ENCODE measurements around the gene IFI27L1.
A peak's percentile ranks its signal among the peaks of the same experiment; 100 is the strongest.

The IFI27L1 gene, protein sequence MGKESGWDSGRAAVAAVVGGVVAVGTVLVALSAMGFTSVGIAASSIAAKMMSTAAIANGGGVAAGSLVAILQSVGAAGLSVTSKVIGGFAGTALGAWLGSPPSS

DNA sequence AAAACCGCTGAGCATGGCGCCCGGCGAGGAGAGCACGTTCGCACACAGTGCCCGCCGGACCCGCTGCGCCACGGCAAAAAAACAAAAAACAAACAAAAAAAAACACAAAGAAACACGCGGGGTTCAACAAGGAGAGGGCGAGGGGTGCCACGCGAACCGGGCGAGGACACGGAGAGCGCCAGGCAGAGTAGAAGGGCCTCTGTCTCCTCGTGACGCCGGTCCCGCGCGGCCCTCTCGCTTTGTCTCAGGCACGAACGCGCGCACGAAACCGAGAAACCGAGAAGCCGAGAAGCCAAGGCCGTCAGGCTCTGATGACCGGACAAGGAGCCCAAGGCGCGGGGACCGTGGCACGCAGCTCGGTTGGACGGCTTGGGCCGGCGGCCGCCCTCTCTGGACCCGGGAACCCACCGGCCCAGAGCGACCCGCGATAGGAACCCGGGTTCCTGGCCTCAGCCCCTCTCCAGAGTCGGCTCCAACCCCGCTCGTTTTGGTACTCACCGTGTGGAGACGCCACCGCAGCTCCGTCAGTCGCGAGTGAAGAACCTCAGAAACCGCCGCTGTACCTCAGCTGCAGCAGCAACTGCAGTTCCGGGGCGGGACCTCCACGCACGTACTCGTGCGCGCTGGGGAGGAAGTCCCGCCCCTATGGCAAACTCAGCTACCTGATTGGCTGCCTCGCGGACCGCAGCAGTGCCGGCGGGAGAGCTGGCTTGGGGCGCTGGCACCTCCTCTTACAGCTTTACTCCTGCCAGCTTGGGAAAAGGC lies at the start of gene IFI27L1, which contains the start of gene DDX24:
Gene IFI27L1, plus strand, starts transcription at position 690 of the 765 bp plus-strand sequence. CDS start 15,628 bp downstream, outside the sequence.
Gene DDX24, minus strand, starts transcription at position 582 of the 765 bp plus-strand sequence. CDS start 1,460 bp downstream, outside the sequence.
- peak; percentile 89 for DNase-seq (ENCODE audit: low read depth, low spot score)

DNA sequence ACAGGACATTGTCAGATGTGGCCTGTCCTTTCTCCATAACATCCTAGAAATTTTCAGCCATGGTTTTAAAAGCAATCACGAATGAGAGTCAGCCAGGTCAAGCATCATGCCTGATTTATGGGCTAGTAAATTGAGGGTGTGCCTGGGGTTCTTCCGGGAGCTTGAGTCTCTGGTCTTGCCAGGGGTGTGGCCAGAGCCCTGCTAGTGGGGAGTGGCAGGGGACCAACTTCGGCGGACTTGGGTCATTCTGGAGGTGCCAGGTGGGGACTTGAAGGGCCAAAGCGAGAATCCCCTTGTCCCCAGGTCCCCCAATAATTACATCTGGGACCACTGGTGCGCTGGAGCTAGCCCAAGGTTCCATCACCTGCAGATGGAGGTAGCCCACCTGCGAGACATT lies 49.2 kb upstream of the IFI27L1 start:
- DNase-seq (ENCODE audit: low read depth, low spot score): no peak

GRCh38 chr14:94034886-94035285 lies 46.2 kb upstream of the IFI27L1 start:
- no peak for DNase-seq (ENCODE audit: low read depth, low spot score)

DNA sequence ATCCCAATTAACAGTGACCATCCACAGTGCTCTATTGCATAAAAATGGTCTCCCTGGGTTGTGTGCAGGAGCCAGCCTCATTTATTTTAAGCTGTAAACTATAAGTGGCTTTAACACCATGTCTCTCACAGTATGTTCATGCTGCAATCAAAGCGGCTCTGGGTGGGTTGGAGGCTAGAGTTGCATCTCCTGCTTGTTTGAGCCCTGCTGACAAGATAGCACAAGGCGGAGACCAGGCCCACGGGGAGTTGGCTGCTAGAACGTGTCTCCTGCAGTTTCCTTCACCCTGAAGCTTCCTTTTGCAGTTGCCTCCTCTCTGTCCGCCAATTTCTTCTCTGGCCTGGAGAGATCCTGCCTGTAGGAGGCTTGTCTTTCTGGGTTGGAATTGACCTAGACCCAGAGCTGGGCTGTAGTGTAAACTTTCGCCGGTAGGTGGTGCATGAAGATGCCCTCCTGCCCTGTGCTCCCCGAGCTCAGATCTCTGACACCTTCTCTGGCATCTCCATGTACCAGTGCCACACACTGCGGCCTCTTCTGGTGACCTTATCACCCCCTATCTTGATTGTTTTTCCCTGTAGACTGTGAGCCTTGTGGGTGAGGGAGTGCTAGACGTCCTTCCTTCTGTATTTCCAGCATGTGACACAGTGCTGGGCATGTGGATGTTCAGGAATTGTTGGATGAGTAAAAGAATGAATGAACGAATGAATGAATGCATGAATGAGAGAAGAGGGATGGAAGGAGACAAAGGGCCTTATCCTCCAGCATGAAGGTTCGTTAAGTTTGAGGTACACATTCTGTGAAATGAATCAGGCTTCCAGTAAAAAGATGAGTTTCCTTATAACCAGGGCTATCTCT lies 44.6 kb upstream of the IFI27L1 start:
- peak; percentile 43 for DNase-seq (ENCODE audit: low read depth, low spot score)

- DNase-seq (ENCODE audit: low read depth, low spot score): no peak
These were observed 43.2 kb upstream of the IFI27L1 start for GRCh38 chr14:94037954-94038353.

DNA sequence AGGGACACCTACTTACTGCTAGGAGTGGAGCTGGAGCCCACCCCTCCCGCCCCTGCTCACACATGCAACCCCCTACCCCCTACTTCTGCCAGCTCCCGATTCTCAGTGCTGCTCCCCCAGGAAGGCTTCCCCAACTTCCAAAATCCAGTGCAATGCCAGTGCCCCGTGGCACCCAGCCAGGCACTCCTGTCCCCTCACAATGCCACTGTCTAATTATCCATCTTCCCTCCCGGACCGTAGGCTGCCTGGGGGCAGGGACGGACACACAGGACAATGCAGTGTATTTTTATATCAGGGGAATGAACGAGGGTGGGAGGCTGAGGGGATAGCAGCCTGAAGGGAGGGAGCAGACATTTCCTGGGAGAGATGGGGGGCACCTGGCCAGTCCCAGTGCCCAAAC lies 42.6 kb upstream of the IFI27L1 start:
- DNase-seq (ENCODE audit: low read depth, low spot score): no peak

GRCh38 chr14:94038921-94039629 lies 42.0 kb upstream of the IFI27L1 start:
- DNase-seq (ENCODE audit: low read depth, low spot score): no peak

DNA sequence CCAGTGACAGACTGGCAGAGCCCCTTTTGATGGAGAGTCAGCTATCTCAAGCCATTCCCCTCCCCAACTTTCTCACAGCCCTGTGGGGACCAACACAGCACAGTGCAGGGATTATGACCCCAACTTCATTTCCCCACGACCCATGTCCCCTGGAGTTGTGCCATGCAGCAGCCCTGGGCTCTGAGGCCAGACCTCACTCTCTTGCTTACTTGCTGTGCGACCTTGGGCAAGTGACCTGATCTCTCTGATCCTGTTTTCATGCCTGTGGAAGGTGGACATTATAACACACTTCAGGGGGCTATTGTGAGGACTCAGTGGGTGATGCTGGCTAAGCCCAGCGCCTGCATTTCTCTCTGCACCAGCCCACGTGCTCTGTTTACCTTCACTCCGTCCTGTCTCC lies 40.9 kb upstream of the IFI27L1 start:
- DNase-seq (ENCODE audit: low read depth, low spot score): no peak

- no peak for DNase-seq (ENCODE audit: low read depth, low spot score)
These were observed 40.3 kb upstream of the IFI27L1 start for GRCh38 chr14:94040796-94041195.

GRCh38 chr14:94041551-94042346 lies 39.4 kb upstream of the IFI27L1 start:
- DNase-seq (ENCODE audit: low read depth, low spot score): no peak

GRCh38 chr14:94042433-94043091 lies 38.5 kb upstream of the IFI27L1 start:
- no peak for DNase-seq (ENCODE audit: low read depth, low spot score)

DNA sequence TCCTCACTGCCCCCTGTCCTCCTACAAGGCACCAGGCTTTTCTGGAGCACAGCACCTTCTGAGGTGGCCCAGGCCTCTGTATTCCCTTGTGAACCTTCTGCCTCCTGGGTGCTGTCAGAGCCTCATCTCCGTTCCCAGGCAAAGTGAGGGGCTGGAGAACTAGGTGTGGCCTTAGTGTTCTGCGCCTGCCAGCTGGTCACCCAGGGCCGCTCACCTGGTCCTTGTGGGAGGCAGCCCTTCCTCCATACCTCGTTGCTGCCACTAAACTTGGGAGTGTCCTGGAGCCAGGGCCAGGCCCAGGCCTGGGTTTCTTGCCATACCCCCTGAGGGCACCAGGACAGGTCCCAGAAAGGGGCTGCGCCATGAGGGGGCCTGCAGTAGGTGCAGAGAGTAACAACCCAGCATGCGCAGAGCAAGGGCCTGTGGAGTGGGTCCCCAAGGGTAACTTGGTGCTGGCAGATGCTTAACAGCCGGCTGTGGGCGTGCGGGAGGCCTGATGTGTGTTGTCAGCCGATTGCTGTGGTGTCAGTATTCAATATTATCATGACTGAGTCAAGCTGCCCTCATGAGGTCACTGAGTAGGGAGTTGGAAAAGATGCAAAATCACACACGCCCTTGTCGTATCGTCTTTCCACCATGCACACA lies 37.9 kb upstream of the IFI27L1 start:
- DNase-seq (ENCODE audit: low read depth, low spot score): no peak

GRCh38 chr14:94043756-94044475 lies 37.2 kb upstream of the IFI27L1 start:
- DNase-seq (ENCODE audit: low read depth, low spot score): no peak

- DNase-seq (ENCODE audit: low read depth, low spot score): no peak
These were observed 36.5 kb upstream of the IFI27L1 start for GRCh38 chr14:94044476-94045091.

- no peak for DNase-seq (ENCODE audit: low read depth, low spot score)
These were observed 36.0 kb upstream of the IFI27L1 start for GRCh38 chr14:94045101-94045500.

DNA sequence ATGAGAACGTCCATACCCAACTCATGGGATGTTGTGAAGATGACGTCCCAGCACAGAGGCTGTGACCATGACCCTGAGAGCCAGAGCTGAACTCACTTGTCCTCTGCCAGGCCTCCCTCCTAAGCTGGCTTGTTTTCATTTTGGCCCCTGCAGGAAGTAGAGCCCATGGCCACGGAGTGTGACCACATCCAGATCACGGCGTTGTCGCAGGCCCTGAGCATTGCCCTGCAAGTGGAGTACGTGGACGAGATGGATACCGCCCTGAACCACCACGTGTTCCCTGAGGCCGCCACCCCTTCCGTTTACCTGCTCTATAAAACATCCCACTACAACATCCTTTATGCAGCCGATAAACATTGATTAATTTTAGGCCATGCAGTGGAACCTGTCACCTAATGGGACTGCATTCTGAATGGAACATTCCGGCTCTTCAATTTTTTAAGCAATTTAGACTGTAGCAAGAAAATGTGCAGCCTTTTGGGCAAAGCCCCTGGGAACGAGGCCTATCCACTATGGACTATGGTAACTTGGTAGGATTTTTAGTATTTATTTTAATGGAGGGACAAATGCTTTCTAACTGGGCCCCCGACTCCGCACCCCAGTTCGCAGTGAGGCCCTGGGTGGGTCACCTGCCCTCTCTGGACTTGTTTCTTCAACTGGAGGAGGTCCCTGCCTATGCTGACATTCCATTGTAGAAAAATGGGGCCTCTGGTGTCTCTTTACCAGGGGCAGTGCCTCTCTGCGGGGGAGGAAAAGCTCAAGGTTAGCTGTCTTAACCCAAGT lies 35.4 kb upstream of the IFI27L1 start:
- no peak for DNase-seq (ENCODE audit: low read depth, low spot score)

GRCh38 chr14:94046696-94047250 lies 34.3 kb upstream of the IFI27L1 start:
- DNase-seq (ENCODE audit: low read depth, low spot score): no peak

GRCh38 chr14:94047581-94047980 lies 33.5 kb upstream of the IFI27L1 start:
- no peak for DNase-seq (ENCODE audit: low read depth, low spot score)
